GM23248 (cell line): ENCODE measurements around the gene CYP11A1. TPM values are rescaled to one million over a fixed set of nuclear protein-coding genes. Genes with fewer than 3 reads are reported as not detected.

Source experiments
- DNase-seq: peaks from one replicate; pipeline ENCODE4 v3.0.0-alpha.2; 2015
- H2AFZ ChIP-seq: fragments of 200-600 bp; sonication (generic); 2 replicates; pipeline ENCODE4 v1.6.1; 2016; ENCODE audit warnings: antibody characterized with exemption
- H3F3A ChIP-seq: fragments of 200-600 bp; sonication (generic); 2 replicates; pipeline ENCODE4 v1.6.1; 2016; ENCODE audit warnings: mild to moderate bottlenecking, antibody characterized with exemption, mixed run types; ENCODE audit not compliant: insufficient read depth
- H3K27ac ChIP-seq: fragments of 200-600 bp; sonication (generic); 2 replicates; pipeline ENCODE4 v1.5.1; 2016; ENCODE audit warnings: mild to moderate bottlenecking
- H3K27me3 ChIP-seq: fragments of 200-600 bp; sonication (generic); replicated peaks from 2 replicates; pipeline ENCODE4 v1.6.1; 2016; ENCODE audit warnings: mild to moderate bottlenecking; ENCODE audit not compliant: insufficient read depth
- H3K36me3 ChIP-seq: fragments of 200-600 bp; sonication (generic); 2 replicates; pipeline ENCODE4 v1.6.1; 2016; ENCODE audit warnings: low read depth, mild to moderate bottlenecking
- H3K4me1 ChIP-seq: fragments of 200-600 bp; sonication (generic); 2 replicates; pipeline ENCODE4 v1.6.1; 2016; ENCODE audit warnings: mild to moderate bottlenecking; ENCODE audit not compliant: insufficient read depth
- H3K4me2 ChIP-seq: fragments of 200-600 bp; sonication (generic); one replicate; pipeline ENCODE4 v1.6.1; 2016; ENCODE audit warnings: mild to moderate bottlenecking; ENCODE audit not compliant: unreplicated experiment
- H3K4me3 ChIP-seq: fragments of 200-600 bp; sonication (generic); 2 replicates; pipeline ENCODE4 v1.5.1; 2016; ENCODE audit warnings: mild to moderate bottlenecking
- H3K79me2 ChIP-seq: fragments of 200-600 bp; sonication (generic); 2 replicates; pipeline ENCODE4 v1.6.1; 2016; ENCODE audit warnings: mild to moderate bottlenecking; ENCODE audit not compliant: insufficient read depth
- H3K9ac ChIP-seq: fragments of 200-600 bp; sonication (generic); 2 replicates; pipeline ENCODE4 v1.6.1; 2016; ENCODE audit warnings: mild to moderate bottlenecking
- H3K9me2 ChIP-seq: fragments of 200-600 bp; sonication (generic); 2 replicates; pipeline ENCODE4 v1.6.1; 2016; ENCODE audit warnings: mixed run types, mild to moderate bottlenecking, moderate library complexity; ENCODE audit not compliant: insufficient read depth
- H3K9me3 ChIP-seq: fragments of 200-600 bp; sonication (generic); one replicate; pipeline ENCODE4 v1.6.1; 2017; ENCODE audit warnings: low read depth
- H4K20me1 ChIP-seq: fragments of 200-600 bp; sonication (generic); 2 replicates; pipeline ENCODE4 v1.6.0; 2016; ENCODE audit not compliant: insufficient read depth
- EZH2 ChIP-seq: fragments of 200-600 bp; sonication (generic); IDR thresholded peaks from 2 replicates; pipeline ENCODE4 v1.6.1; 2018; ENCODE audit warnings: antibody characterized with exemption, mild to moderate bottlenecking; ENCODE audit not compliant: insufficient read depth, poor library complexity, severe bottlenecking
- EZH2phosphoT487 ChIP-seq: fragments of 200-600 bp; sonication (generic); IDR thresholded peaks from 2 replicates; pipeline ENCODE4 v1.6.1; 2018; ENCODE audit warnings: antibody characterized with exemption, moderate library complexity, mild to moderate bottlenecking, low read depth; ENCODE audit not compliant: insufficient read depth
- WGBS, 2 experiments: methylation state at CpG; one replicate each; pipeline ENCODE4 v1.1.6; 2015 to 2017; ENCODE audit warnings: low lambda C conversion rate in 2 of 2, low coverage in 1 of 2; ENCODE audit errors: missing lambda C conversion rate in 2 of 2; 5-methylcytosine and 5-hydroxymethylcytosine counted together
- in situ Hi-C: fragments of 300-500 bp; cut with MboI; formaldehyde crosslinking; loops from 2 replicates; pipeline ENCODE4 v1.15.0; 2020
- polyA plus RNA-seq: library from polyadenylated mRNA; unstranded; fragments of >200 nt; fragmentation: Nextera tagmentation; extraction: Ambion mirVana; gene quantifications from 2 replicates; pipeline ENCODE4 v1.2.1, GENCODE V29; 2016
- total RNA-seq: library from RNA; depleted of rRNA; stranded (reverse); fragments of >200 nt; shearing (Covaris generic); gene quantifications from 2 replicates; pipeline ENCODE4 v1.2.3, GENCODE V29; 2014

CYP11A1 gene
- total and polyA plus RNA-seq, 2 experiments from 2014 or later = 0.32 to 1.2 TPM

- WGBS, 2 experiments = 54 to 60% methylated on average over 9 to 10 of the region's 10 CpGs
- Histone ChIP-seq H3K9ac (no peak overlapping the region), H3K4me3 (no peak overlapping the region), H3K4me1 (no peaks in the 10 kb centered on the region), H3K9me3 (no peaks in the 10 kb centered on the region), H3K36me3 (no peaks in the 10 kb centered on the region), H3K9me2 (no peaks in the 10 kb centered on the region), H4K20me1 (no peaks in the 10 kb centered on the region), H3F3A (no peaks in the 10 kb centered on the region), H3K79me2 (no peaks in the 10 kb centered on the region), H3K27me3 (no peaks in the 10 kb centered on the region; the same call in 1 of the 2 replicates), H2AFZ (no peak overlapping the region), H3K4me2 (no peak overlapping the region), H3K27ac (no peak overlapping the region)
- no peak for TF ChIP-seq EZH2
- no peak for TF ChIP-seq EZH2phosphoT487
- in situ Hi-C loops = no loop called here
- DNase-seq = no peak
Measured at GRCh38 chr15:74328331-74329056, 39.0 kb downstream of the CYP11A1 start.

- in situ Hi-C loops = no loop called here
- H3K79me2 ChIP-seq = no peaks in the 10 kb centered on the region
- H3K27me3 ChIP-seq = no peaks in the 10 kb centered on the region; the same call in 1 of the 2 replicates
- H3F3A ChIP-seq = no peaks in the 10 kb centered on the region
- no peak overlapping the region for H3K4me3 ChIP-seq
- no peaks in the 10 kb centered on the region for H3K4me1 ChIP-seq
- H4K20me1 ChIP-seq = no peaks in the 10 kb centered on the region
- H3K4me2 ChIP-seq = no peak overlapping the region
- H2AFZ ChIP-seq = no peak overlapping the region
- WGBS, 2 experiments = 80 to 81% methylated on average over 6 of the region's 6 CpGs
- H3K27ac ChIP-seq = no peak overlapping the region
- DNase-seq = peak; percentile 18
- TF ChIP-seq EZH2phosphoT487 (no peak), EZH2 (no peak)
- no peaks in the 10 kb centered on the region for H3K36me3 ChIP-seq
- H3K9ac ChIP-seq = no peak overlapping the region
- H3K9me2 ChIP-seq = no peaks in the 10 kb centered on the region
- no peaks in the 10 kb centered on the region for H3K9me3 ChIP-seq
Measured at GRCh38 chr15:74327756-74328155, 39.7 kb downstream of the CYP11A1 start.

GRCh38 chr15:74326746-74327145, 40.7 kb downstream of the CYP11A1 start:
- no peaks in the 10 kb centered on the region for H3F3A ChIP-seq
- H3K36me3 ChIP-seq = no peaks in the 10 kb centered on the region
- no peak overlapping the region for H3K4me3 ChIP-seq
- no peaks in the 10 kb centered on the region; the same call in 1 of the 2 replicates for H3K27me3 ChIP-seq
- in situ Hi-C loops = no loop called here
- H3K9me2 ChIP-seq = no peaks in the 10 kb centered on the region
- WGBS, 2 experiments = 64 to 93% methylated on average over 2 to 4 of the region's 4 CpGs
- H3K4me2 ChIP-seq = no peak overlapping the region
- no peaks in the 10 kb centered on the region for H3K9me3 ChIP-seq
- H2AFZ ChIP-seq = no peak overlapping the region
- no peak overlapping the region for H3K27ac ChIP-seq
- H3K4me1 ChIP-seq = no peaks in the 10 kb centered on the region
- DNase-seq = no peak
- no peaks in the 10 kb centered on the region for H4K20me1 ChIP-seq
- H3K9ac ChIP-seq = no peak overlapping the region
- no peaks in the 10 kb centered on the region for H3K79me2 ChIP-seq
- no peak for TF ChIP-seq EZH2
- no peak for TF ChIP-seq EZH2phosphoT487

GRCh38 chr15:74324714-74325113, 42.7 kb downstream of the CYP11A1 start:
- H3K4me1 ChIP-seq = 0 out of 2 replicates have a peak, but pooled peaks cover 1% of the 10 kb centered on the region
- WGBS, 2 experiments = 33 to 39% methylated on average over 1 to 3 of the region's 3 CpGs

More at GRCh38 chr15:74324714-74325113, 42.7 kb downstream of the CYP11A1 start:
- in situ Hi-C loops = no loop called here
- no peak for DNase-seq
- H3F3A ChIP-seq = no peaks in the 10 kb centered on the region
- H3K4me3 ChIP-seq = no peak overlapping the region
- H3K9me2 ChIP-seq = no peaks in the 10 kb centered on the region
- TF ChIP-seq EZH2 (no peak), EZH2phosphoT487 (no peak)
- no peaks in the 10 kb centered on the region for H3K79me2 ChIP-seq
- no peaks in the 10 kb centered on the region for H4K20me1 ChIP-seq
- no peak overlapping the region for H3K4me2 ChIP-seq
- H3K36me3 ChIP-seq = no peaks in the 10 kb centered on the region
- H2AFZ ChIP-seq = no peak overlapping the region
- H3K9ac ChIP-seq = no peak overlapping the region
- H3K27ac ChIP-seq = no peak overlapping the region
- no peaks in the 10 kb centered on the region for H3K9me3 ChIP-seq
- no peaks in the 10 kb centered on the region; the same call in 1 of the 2 replicates for H3K27me3 ChIP-seq
